Peyer's patch (tissue), 4 donors: Measurements from ENCODE around the gene HNMT. TPM values are rescaled to one million over a fixed set of nuclear protein-coding genes. Genes with fewer than 3 reads are reported as not detected.
"Not testable (repeated sequence)": the region's sequence is repeated elsewhere in the genome, so short reads cannot be mapped to it uniquely, and the experiment has no call there.

ENCODE experiments used
- DNase-seq, 3 donors: peaks; one replicate each; pipeline ENCODE4 v3.0.0-alpha.2; 2017 to 2019
- H3K27ac ChIP-seq, 4 donors: fragments of 200-600 bp; sonication (generic); one replicate each; pipeline ENCODE4 v1.5.1; 2016 to 2019
- H3K27me3 ChIP-seq, 2 donors: fragments of 200-600 bp; sonication (generic); one replicate each; pipeline ENCODE4 v1.5.1; 2019
- H3K36me3 ChIP-seq, 3 donors: fragments of 200-600 bp; sonication (generic); one replicate each; pipeline ENCODE4 v1.5.1; 2016 to 2019
- H3K4me1 ChIP-seq, 4 donors: fragments of 200-600 bp; sonication (generic); one replicate each; pipeline ENCODE4 v1.5.1; 2016 to 2019
- H3K4me3 ChIP-seq, 4 donors: fragments of 200-600 bp; sonication (generic); 1 replicate in 3 of 4; 2 replicates in 1 of 4; pipeline ENCODE4 v1.5.1; 2016 to 2019; ENCODE audit warnings: mild to moderate bottlenecking in 1 of 4
- H3K9me3 ChIP-seq, 4 donors: fragments of 200-600 bp; sonication (generic); one replicate each; pipeline ENCODE4 v1.5.1; 2016 to 2019; ENCODE audit warnings: mild to moderate bottlenecking in 1 of 4
- CTCF ChIP-seq, 6 experiments: fragments of 450-650 bp in 4 of 6; fragments of 200-600 bp in 2 of 6; sonication (generic) in 1 of 6; IDR thresholded peaks; one replicate each; pipeline ENCODE4 v1.5.1; 2017 to 2019; ENCODE audit warnings: antibody characterized with exemption in 6 of 6, mild to moderate bottlenecking in 3 of 6, moderate library complexity in 1 of 6
- POLR2A ChIP-seq, 2 donors: fragments of 450-650 bp; IDR thresholded peaks; one replicate each; pipeline ENCODE4 v1.5.1; 2017; ENCODE audit warnings: antibody characterized with exemption in 2 of 2, mild to moderate bottlenecking in 2 of 2, moderate library complexity in 2 of 2
- total RNA-seq, 4 donors: library from RNA; depleted of rRNA; stranded (reverse); fragments of >200 nt; gene quantifications; one replicate each; pipeline ENCODE4 v1.1.0, GENCODE V29; 2016

HNMT gene
- total RNA-seq, 4 donors from 2014 or later: 12.8 to 52.0 (median 26.7) TPM

DNA sequence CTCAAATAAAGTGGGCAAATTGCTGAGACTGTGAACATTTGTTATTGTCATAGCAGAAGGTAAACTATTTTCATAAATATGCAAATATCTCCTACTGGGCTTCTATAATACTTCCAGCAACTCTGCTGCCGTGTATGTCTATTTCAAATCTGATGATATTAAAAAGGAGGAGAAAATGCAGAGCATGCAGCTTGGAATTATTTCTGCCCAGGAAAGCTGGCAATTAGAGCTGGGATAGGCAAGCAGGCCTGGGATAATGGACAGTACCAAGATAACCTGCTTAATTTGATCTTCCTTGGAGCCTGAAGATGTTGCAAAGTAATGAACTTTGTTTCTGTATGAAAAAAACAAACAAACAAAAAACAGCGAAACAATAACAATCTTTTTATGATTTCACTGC is 72.8 kb downstream of the HNMT start:
- no peak overlapping the region for H3K4me3 ChIP-seq
- no peaks in the 10 kb centered on the region for H3K9me3 ChIP-seq
- H3K27ac ChIP-seq: no peak overlapping the region
- no peaks in the 10 kb centered on the region for H3K27me3 ChIP-seq
- no peak for DNase-seq
- no peaks in the 10 kb centered on the region for H3K4me1 ChIP-seq
- no peaks in the 10 kb centered on the region for H3K36me3 ChIP-seq
- TF ChIP-seq CTCF (IDR thresholded peaks at IDR 0.05): no peak
- no peak for TF ChIP-seq POLR2A (IDR thresholded peaks at IDR 0.05)

- TF ChIP-seq CTCF (IDR thresholded peaks at IDR 0.05) (no peak), POLR2A (IDR thresholded peaks at IDR 0.05) (no peak)
- DNase-seq: no peak
- Histone ChIP-seq H3K9me3 (no peaks in the 10 kb centered on the region), H3K4me1 (no peaks in the 10 kb centered on the region), H3K36me3 (no peaks in the 10 kb centered on the region), H3K27ac (no peak overlapping the region), H3K27me3 (no peaks in the 10 kb centered on the region), H3K4me3 (no peak overlapping the region)
These were observed 76.3 kb downstream of the HNMT start for GRCh38 chr2:138040616-138041015.

- H3K4me3 ChIP-seq: no peak overlapping the region
- H3K4me1 ChIP-seq: no peaks in the 10 kb centered on the region
- H3K27me3 ChIP-seq: no peaks in the 10 kb centered on the region
- DNase-seq: no peak
- TF ChIP-seq POLR2A (IDR thresholded peaks at IDR 0.05) (no peak), CTCF (IDR thresholded peaks at IDR 0.05) (no peak)
- H3K27ac ChIP-seq: no peak overlapping the region
- H3K36me3 ChIP-seq: no peaks in the 10 kb centered on the region
- no peaks in the 10 kb centered on the region for H3K9me3 ChIP-seq
These were observed 78.0 kb downstream of the HNMT start for GRCh38 chr2:138042311-138042710.

- H3K36me3 ChIP-seq: not testable (repeated sequence)
These were observed 79.3 kb downstream of the HNMT start for GRCh38 chr2:138043588-138043987.

DNA sequence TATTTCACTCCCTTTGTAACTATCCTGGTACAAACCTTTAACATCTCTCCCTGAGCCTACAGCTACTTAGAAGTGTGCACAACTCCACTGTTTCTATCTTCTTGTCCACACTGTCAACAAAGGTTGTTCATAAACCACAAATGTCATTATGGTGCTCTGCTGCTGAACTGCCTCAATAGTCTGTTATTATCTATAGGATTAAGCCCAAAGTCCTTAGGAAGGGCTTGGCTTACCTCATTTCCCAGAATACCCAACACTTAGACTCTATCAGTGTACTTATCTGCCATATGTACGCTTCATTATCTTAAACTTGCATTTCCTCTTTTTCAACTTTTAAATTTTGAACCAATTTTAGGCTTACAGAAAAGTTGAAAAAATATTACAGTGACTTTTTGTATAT is 94.2 kb downstream of the HNMT start:
- Histone ChIP-seq H3K9me3 (no peaks in the 10 kb centered on the region), H3K4me3 (no peak overlapping the region), H3K27ac (no peak overlapping the region), H3K36me3 (no peaks in the 10 kb centered on the region), H3K27me3 (no peaks in the 10 kb centered on the region), H3K4me1 (no peaks in the 10 kb centered on the region)
- no peak for DNase-seq
- TF ChIP-seq POLR2A (IDR thresholded peaks at IDR 0.05) (no peak), CTCF (IDR thresholded peaks at IDR 0.05) (no peak)

More at GRCh38 chr2:138043588-138043987, 79.3 kb downstream of the HNMT start:
- H3K27ac ChIP-seq, H3K4me1 ChIP-seq, H3K9me3 ChIP-seq, H3K4me3 ChIP-seq, DNase-seq, H3K27me3 ChIP-seq: not testable (repeated sequence)

DNA sequence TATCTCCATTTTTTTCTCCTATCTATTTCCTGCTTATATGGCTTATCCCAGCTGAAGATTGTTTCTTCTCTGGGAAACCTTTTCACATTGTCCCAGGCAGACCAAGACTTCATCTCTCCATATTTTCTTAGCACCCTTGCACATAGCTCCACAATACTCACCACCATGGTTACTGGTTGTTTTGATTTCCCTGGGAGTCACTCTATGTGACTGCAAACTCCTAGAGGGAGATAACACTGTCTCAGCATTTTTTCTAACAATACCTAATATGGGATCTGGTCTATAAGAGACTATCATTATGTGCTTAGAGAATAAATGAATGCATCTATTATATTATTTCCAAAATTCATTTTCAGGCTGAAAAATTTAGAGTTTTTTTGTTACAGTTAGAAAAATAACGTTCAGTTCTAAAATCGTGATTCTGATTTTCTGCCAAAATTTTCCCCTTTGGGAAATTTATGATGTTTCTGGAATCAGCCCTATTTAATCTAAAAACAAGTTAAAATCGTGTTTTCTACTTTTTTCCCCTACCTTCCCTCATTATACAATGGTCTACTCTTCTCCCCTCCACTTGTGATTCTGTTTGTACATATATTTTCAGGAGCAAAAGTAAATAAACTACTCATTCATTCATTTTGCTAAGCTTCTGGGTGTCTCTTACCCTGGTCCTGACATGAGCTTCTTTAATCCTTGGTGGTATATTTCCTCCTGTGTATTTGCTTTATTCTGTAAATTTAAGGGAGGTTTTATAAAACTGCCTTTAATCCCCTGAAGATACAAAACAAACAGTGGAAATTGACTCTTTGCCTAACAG is 95.4 kb downstream of the HNMT start:
- H3K36me3 ChIP-seq: no peaks in the 10 kb centered on the region
- no peak overlapping the region for H3K27ac ChIP-seq
- DNase-seq: no peak
- H3K4me3 ChIP-seq: no peak overlapping the region
- no peaks in the 10 kb centered on the region for H3K9me3 ChIP-seq
- TF ChIP-seq CTCF (IDR thresholded peaks at IDR 0.05): no peak
- TF ChIP-seq POLR2A (IDR thresholded peaks at IDR 0.05): no peak
- no peaks in the 10 kb centered on the region for H3K27me3 ChIP-seq
- H3K4me1 ChIP-seq: no peaks in the 10 kb centered on the region
